Tibial artery (tissue), 4 donors: ENCODE measurements around the gene FANCL.
"Not testable (repeated sequence)": the region's sequence is repeated elsewhere in the genome, so short reads cannot be mapped to it uniquely, and the experiment has no call there.

ENCODE experiments used
- DNase-seq, 2 donors: peaks; one replicate each; pipeline ENCODE4 v3.0.0-alpha.2; 2019
- H3K27ac ChIP-seq, 2 donors: fragments of 200-600 bp; sonication (generic) in 1 of 2; 1 replicate in 1 of 2; 2 replicates in 1 of 2; pipeline ENCODE4 v1.5.1; 2018 to 2019; ENCODE audit warnings: mild to moderate bottlenecking in 1 of 2
- H3K27me3 ChIP-seq, 2 donors: fragments of 200-600 bp; sonication (generic) in 1 of 2; one replicate each; pipeline versions ENCODE4 v1.5.1 to v1.6.0; 2016 to 2019
- H3K36me3 ChIP-seq, 3 donors: fragments of 200-600 bp; sonication (generic) in 2 of 3; one replicate each; pipeline ENCODE4 v1.5.1; 2016 to 2019; ENCODE audit warnings: mild to moderate bottlenecking in 2 of 3
- H3K4me1 ChIP-seq, 4 donors: fragments of 200-600 bp; sonication (generic) in 2 of 4; 1 replicate in 3 of 4; 2 replicates in 1 of 4; pipeline ENCODE4 v1.5.1; 2016 to 2019
- H3K4me3 ChIP-seq, 2 donors: fragments of 200-600 bp; sonication (generic) in 1 of 2; 1 replicate in 1 of 2; 2 replicates in 1 of 2; pipeline ENCODE4 v1.5.1; 2018 to 2019; ENCODE audit warnings: mild to moderate bottlenecking in 2 of 2
- H3K9me3 ChIP-seq, 3 donors: fragments of 200-600 bp; sonication (generic) in 1 of 3; one replicate each; pipeline ENCODE4 v1.5.1; 2016 to 2019
- intact Hi-C: fragments of 100-400 bp; cut with DNase I; formaldehyde crosslinking; loops from one replicate; pipeline ENCODE4 v1.15.0; 2023; ENCODE audit warnings: low total_unique reads
- TF ChIP-seq, protein P1 (sequence below), 2 experiments: fragments of 200-600 bp in 1 of 2; fragments of 450-650 bp in 1 of 2; IDR thresholded peaks; one replicate each; pipeline ENCODE4 v1.5.1; 2017 to 2019; ENCODE audit warnings: antibody characterized with exemption in 2 of 2, mild to moderate bottlenecking in 1 of 2, moderate library complexity in 1 of 2

Gene FANCL

GRCh38 chr2:58203018-58203417 is 38.1 kb downstream of the FANCL start:
- TF ChIP-seq, protein P1, sequence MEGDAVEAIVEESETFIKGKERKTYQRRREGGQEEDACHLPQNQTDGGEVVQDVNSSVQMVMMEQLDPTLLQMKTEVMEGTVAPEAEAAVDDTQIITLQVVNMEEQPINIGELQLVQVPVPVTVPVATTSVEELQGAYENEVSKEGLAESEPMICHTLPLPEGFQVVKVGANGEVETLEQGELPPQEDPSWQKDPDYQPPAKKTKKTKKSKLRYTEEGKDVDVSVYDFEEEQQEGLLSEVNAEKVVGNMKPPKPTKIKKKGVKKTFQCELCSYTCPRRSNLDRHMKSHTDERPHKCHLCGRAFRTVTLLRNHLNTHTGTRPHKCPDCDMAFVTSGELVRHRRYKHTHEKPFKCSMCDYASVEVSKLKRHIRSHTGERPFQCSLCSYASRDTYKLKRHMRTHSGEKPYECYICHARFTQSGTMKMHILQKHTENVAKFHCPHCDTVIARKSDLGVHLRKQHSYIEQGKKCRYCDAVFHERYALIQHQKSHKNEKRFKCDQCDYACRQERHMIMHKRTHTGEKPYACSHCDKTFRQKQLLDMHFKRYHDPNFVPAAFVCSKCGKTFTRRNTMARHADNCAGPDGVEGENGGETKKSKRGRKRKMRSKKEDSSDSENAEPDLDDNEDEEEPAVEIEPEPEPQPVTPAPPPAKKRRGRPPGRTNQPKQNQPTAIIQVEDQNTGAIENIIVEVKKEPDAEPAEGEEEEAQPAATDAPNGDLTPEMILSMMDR (IDR thresholded peaks at IDR 0.05): no peak
- Histone ChIP-seq H3K4me1 (no peaks in the 10 kb centered on the region), H3K36me3 (peaks cover 0 to 4% (median 3%) of the 10 kb centered on the region in 3 donors), H3K27ac (no peak overlapping the region), H3K9me3 (no peaks in the 10 kb centered on the region), H3K4me3 (no peak overlapping the region), H3K27me3 (no peaks in the 10 kb centered on the region)
- intact Hi-C loops: no loop called here
- DNase-seq: no peak

DNA sequence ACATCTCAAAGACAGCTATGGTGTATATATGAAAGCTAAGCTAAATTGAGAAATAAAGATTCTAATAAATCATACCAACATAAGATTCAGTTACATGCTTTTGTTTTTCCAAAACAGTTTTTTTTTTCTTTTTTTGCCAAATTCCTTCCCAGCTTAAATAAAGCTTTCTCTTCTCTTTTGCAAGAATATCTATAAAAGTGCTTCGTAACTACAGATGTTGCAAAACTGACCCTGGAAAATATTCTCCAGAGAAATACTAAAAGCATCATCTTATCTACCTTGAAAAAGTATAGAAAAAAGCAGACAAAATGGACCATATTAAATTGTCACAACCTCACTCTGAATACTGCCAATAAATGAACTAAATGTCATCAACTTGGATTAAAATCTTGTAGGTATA is 38.7 kb downstream of the FANCL start:
- TF ChIP-seq, protein P1 (IDR thresholded peaks at IDR 0.05): no peak
- no peaks in the 10 kb centered on the region for H3K9me3 ChIP-seq
- H3K36me3 ChIP-seq: peaks cover 3 to 8% (median 4%) of the 10 kb centered on the region in 3 donors
- H3K27me3 ChIP-seq: no peaks in the 10 kb centered on the region
- no peak overlapping the region for H3K27ac ChIP-seq
- no peak overlapping the region for H3K4me3 ChIP-seq
- H3K4me1 ChIP-seq: no peaks in the 10 kb centered on the region
- DNase-seq: no peak
- intact Hi-C loops: no loop called here

- Histone ChIP-seq H3K27ac (no peak overlapping the region), H3K4me1 (no peaks in the 10 kb centered on the region), H3K27me3 (no peaks in the 10 kb centered on the region), H3K4me3 (no peak overlapping the region), H3K36me3 (peaks cover 3 to 8% (median 4%) of the 10 kb centered on the region in 3 donors), H3K9me3 (no peaks in the 10 kb centered on the region)
- intact Hi-C loops: no loop called here
- TF ChIP-seq, protein P1 (IDR thresholded peaks at IDR 0.05): no peak
- no peak for DNase-seq
Observed at GRCh38 chr2:58197894-58198293, 43.2 kb downstream of the FANCL start.

DNA sequence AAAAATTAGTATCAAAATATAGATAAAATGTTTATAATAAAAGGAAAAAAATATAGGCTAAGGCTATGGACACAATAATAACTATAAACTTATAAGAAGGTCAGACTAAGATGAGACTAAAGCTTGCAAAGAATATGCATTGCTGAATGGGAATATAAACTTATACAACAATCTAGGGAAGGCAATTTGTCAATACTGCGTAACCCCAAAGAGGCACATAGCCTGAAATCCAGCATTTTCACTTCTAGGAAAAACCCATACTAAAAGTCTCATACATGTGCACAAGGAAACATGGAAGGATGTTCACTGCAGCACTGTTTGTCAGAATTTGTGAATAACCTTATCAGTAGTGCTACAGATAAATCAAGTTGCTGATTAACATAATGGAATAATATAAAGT is 45.5 kb downstream of the FANCL start:
- Histone ChIP-seq H3K27ac (no peak overlapping the region), H3K36me3 (peaks cover 3 to 8% (median 4%) of the 10 kb centered on the region in 3 donors), H3K9me3 (no peaks in the 10 kb centered on the region), H3K4me1 (no peaks in the 10 kb centered on the region), H3K27me3 (no peaks in the 10 kb centered on the region), H3K4me3 (no peak overlapping the region)
- DNase-seq: no peak
- intact Hi-C loops: no loop called here
- TF ChIP-seq, protein P1 (IDR thresholded peaks at IDR 0.05): no peak

GRCh38 chr2:58194458-58194857 is 46.7 kb downstream of the FANCL start:
- Histone ChIP-seq H3K4me1 (no peaks in the 10 kb centered on the region), H3K36me3 (peaks cover 3 to 8% (median 4%) of the 10 kb centered on the region in 3 donors), H3K9me3 (no peaks in the 10 kb centered on the region), H3K4me3 (no peak overlapping the region), H3K27ac (no peak overlapping the region), H3K27me3 (no peaks in the 10 kb centered on the region)
- DNase-seq: no peak
- TF ChIP-seq, protein P1 (IDR thresholded peaks at IDR 0.05): no peak
- intact Hi-C loops: no loop called here

- intact Hi-C loops, DNase-seq, H3K36me3 ChIP-seq, H3K4me3 ChIP-seq, H3K27ac ChIP-seq, H3K9me3 ChIP-seq, H3K27me3 ChIP-seq, H3K4me1 ChIP-seq: not testable (repeated sequence)
Observed at GRCh38 chr2:58187022-58187421, 54.1 kb downstream of the FANCL start.
